ENCODE measurements around the gene SMARCD2. TPM values are rescaled to one million over a fixed set of nuclear protein-coding genes. Genes with fewer than 3 reads are reported as not detected.

Gene SMARCD2
- total RNA-seq, 4 donors from 2014 or later: 111 to 161 (median 133) TPM

DNA sequence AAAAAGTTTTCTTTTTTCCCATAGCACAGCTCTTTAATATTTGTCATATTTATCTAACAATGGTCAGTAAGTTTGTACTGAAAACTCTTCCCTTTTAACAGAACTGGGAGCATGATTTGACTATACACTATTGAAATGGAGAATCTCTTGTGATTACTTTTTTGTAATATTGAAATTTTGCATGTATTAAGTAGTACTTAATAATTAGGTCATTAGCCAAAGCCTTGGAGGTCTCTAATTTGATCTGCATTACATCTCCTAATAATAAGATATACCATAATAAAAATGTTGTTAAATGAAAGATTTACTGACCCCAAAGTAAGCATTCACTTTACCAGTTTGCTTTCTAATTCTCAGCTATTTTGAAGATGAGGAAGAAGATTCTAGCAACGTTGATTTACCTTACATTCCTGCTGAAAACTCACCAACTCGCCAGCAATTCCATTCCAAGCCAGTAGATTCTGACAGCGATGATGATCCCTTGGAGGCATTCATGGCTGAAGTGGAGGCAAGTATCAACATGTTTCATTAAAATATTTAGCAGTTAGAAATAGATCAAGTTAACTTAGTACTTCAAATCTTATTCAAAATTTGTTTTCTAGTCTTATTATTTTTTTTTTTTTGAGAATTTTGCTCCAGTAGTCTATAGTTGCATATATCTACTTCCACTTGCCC is 50.3 kb downstream of the SMARCD2 start:
- H3K4me3 ChIP-seq: no peak overlapping the region
- H3K27ac ChIP-seq: no peak overlapping the region
- WGBS, 2 donors: 38 to 64% methylated on average over 3 of the region's 3 CpGs
- intact Hi-C loops (cut with DNase I): no loop called here
- H3K9me3 ChIP-seq: no peaks in the 10 kb centered on the region
- H3K36me3 ChIP-seq: peaks cover 18 to 100% (median 43%) of the 10 kb centered on the region in 3 donors
- no peak for DNase-seq
- TF ChIP-seq CTCF (IDR thresholded peaks at IDR 0.05) (no peak), POLR2A (IDR thresholded peaks at IDR 0.05) (no peak)
- peaks cover 0 to 15% (median 6%) of the 10 kb centered on the region in 3 donors for H3K4me1 ChIP-seq
- H3K27me3 ChIP-seq: no peaks in the 10 kb centered on the region

GRCh38 chr17:63790057-63790456 is 52.4 kb downstream of the SMARCD2 start:
- H3K36me3 ChIP-seq: peaks cover 18 to 85% (median 36%) of the 10 kb centered on the region in 3 donors
- no peak for DNase-seq
- intact Hi-C loops (cut with DNase I): no loop called here

GRCh38 chr17:63786971-63787711 is 55.3 kb downstream of the SMARCD2 start:
- Histone ChIP-seq H3K9me3 (no peaks in the 10 kb centered on the region), H3K4me1 (peaks cover 0 to 50% (median 3%) of the 10 kb centered on the region in 3 donors), H3K27ac (peak overlapping the region; percentile 2 to 72 (median 53)), H3K27me3 (no peaks in the 10 kb centered on the region), H3K4me3 (no peak overlapping the region), H3K36me3 (peaks cover 6 to 80% (median 28%) of the 10 kb centered on the region in 3 donors)
- 59 to 93% methylated on average over 10 to 11 of the region's 13 CpGs for WGBS, 2 donors
- no peak for DNase-seq
- TF ChIP-seq CTCF (IDR thresholded peaks at IDR 0.05): no peak
- no peak for TF ChIP-seq POLR2A (IDR thresholded peaks at IDR 0.05)
- intact Hi-C loops (cut with DNase I): no loop called here

More at GRCh38 chr17:63790057-63790456, 52.4 kb downstream of the SMARCD2 start:
- 90 to 95% methylated on average over 6 of the region's 6 CpGs for WGBS, 2 donors
- Histone ChIP-seq H3K27me3 (no peaks in the 10 kb centered on the region), H3K4me3 (no peak overlapping the region), H3K9me3 (no peaks in the 10 kb centered on the region), H3K4me1 (peaks cover 0 to 35% (median 6%) of the 10 kb centered on the region in 3 donors), H3K27ac (no peak overlapping the region)
- TF ChIP-seq POLR2A (IDR thresholded peaks at IDR 0.05): no peak
- TF ChIP-seq CTCF (IDR thresholded peaks at IDR 0.05): no peak

DNA sequence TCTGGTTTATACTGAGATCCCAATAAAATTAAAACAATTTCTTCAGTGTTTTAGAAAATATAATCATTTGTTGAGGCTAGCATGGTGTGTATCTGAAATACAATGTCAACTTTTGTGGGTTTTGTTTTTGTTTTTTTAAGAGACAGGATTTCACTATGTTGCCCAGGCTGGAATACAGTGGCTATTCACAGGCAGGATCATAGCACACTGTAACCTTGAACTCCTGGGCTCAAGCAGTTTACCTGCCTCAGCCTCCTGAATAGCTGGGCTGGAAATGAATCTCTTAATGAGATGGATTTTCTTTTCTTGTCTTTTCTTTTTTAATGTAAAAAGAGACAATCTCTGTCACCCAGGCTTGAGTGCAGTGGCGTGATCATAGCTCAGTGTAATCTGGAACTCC is 56.4 kb downstream of the SMARCD2 start:
- no peak for TF ChIP-seq POLR2A (IDR thresholded peaks at IDR 0.05)
- TF ChIP-seq CTCF (IDR thresholded peaks at IDR 0.05): no peak
- no peak for DNase-seq
- WGBS, 2 donors: 91 to 100% methylated on average over 1 of the region's 1 CpG
- peak overlapping the region in 2 of 4 donors; percentile 62 to 72 for H3K27ac ChIP-seq
- intact Hi-C loops (cut with DNase I): no loop called here
- peaks cover 0 to 53% (median 3%) of the 10 kb centered on the region in 3 donors for H3K4me1 ChIP-seq
- no peaks in the 10 kb centered on the region for H3K9me3 ChIP-seq
- no peaks in the 10 kb centered on the region for H3K27me3 ChIP-seq
- H3K36me3 ChIP-seq: peaks cover 6 to 73% (median 28%) of the 10 kb centered on the region in 3 donors
- H3K4me3 ChIP-seq: no peak overlapping the region

DNA sequence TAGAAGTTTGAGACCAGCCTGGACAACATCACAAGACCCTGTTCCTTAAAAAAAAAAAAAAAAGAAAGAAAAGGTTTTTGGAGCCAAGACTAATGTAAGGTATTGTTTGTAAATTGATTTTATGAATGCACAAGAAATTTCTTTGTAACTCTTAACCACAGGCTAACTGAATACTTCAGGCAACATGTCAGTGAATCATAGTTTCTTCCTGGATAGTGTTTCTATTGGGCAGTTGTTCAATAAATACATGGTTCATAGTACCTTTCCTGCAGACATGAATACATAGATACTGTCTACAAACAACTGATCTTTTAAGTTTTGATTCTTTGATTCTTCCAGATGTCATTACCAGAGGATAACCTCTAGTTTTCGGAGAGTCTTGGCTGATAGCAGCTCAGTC is 56.9 kb downstream of the SMARCD2 start:
- Histone ChIP-seq H3K36me3 (peaks cover 6 to 68% (median 28%) of the 10 kb centered on the region in 3 donors), H3K27me3 (no peaks in the 10 kb centered on the region), H3K4me1 (peaks cover 4 to 58% (median 6%) of the 10 kb centered on the region in 3 donors), H3K27ac (peak overlapping the region in 1 of 4 donors; percentile 62), H3K4me3 (no peak overlapping the region), H3K9me3 (no peaks in the 10 kb centered on the region)
- WGBS, 2 donors: 88 to 100% methylated on average over 1 of the region's 1 CpG
- intact Hi-C loops (cut with DNase I): no loop called here
- no peak for TF ChIP-seq CTCF (IDR thresholded peaks at IDR 0.05)
- no peak for DNase-seq
